CD4-positive, alpha-beta T cell treated with Interleukin-15 for 4 hours (primary cell): ENCODE measurements around the gene SNCG.
A peak's percentile ranks its signal among the peaks of the same experiment; 100 is the strongest.

ENCODE experiments used
- DNase-seq: peaks from one replicate; pipeline ENCODE4 v3.0.0-alpha.2; 2020; ENCODE audit warnings: low spot score

Gene SNCG

DNA sequence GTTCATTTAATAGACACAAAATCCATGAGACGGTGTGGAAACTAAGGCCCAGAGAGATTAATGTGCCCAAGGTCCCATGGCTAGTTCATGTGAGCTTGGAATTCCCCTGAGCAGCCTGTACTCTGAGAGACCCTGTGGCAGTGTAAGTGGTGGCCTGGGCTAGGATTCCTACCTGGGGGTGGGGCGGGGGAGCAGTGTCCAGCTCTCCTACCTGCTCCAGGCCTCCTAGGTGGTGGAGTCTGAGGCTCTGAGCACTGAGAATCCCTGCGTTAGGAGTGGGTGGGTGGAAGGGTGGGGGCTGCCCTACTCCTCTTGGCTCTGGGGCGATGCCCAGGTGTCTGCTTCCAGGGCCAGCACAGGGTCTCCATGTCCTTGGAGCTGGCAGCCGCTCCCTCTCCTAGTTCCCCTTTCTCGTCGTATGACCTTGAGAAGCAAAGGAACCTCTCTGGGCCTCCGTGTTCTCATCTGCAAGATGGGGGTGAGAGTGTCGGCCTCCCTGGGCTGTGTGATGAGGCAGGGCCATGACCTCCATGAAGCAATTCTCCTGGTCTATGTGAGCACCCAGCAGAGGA lies 2.5 kb downstream of the SNCG start:
- no peak for DNase-seq

DNA sequence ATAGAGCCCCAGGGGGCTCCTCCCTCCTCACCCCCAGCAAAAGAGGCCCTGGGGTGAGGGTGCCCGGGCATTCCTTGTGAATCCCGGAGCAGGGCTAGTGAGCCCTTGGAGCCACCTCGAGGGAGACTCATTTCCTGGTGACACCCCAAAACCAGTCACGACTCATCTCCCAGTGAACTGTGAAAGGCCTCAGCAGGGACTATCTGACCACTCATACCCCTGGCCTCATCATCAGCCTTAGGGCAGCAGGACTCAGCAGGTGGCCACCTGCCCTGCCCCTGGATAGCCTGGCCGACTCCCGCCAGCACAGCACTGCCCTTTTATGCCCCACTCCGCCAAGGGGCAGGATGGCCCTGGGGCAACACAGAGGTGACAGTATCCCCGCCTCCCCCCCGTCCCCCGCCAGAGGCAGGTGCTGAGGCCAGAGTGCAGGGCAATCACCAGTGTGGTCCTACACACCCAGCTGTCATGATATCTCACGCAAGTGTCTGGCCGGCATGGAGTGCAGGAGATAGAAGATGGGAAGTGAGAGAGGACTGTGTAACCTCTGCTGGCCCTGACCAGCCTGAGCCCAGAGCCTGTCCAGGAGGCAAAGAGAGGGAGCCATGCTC lies 3.2 kb downstream of the SNCG start:
- DNase-seq, result no peak

DNA sequence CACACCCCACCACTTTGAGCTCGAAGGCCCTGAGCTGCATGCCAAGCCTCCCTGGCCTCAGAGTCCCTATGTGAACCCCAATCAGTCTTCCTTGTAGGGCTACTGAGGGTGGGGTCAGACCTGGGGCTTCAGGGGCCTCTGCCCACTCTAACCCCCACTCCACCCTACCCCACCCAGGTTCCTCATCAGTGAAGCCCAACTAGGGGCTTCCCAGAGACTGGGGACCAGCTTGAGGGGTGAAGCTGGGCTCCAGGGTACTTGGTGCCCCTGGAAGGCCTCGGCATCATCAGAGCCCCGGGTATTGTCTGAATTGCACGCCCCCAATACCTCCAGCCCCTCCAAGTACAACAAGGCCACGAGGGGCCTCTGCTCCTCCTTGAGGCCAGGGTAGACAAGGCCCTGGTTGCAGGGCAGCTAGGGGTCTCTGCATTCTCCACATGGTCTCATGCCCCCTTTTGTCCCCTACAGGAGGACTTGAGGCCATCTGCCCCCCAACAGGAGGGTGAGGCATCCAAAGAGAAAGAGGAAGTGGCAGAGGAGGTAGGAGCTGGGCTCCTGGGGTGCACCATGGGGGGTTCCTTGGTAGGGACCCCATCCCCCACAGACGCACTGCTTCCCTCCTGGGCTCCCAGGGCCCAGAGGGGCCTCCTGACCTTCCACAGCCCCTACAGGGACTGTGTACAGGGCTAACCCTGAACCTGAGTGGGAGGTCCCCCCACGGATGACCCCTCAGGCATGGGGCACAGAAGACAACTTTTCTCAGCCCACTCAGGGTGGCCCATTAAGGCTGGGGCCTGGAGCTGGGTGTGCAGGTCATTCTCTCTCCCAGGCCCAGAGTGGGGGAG lies 4.0 kb downstream of the SNCG start:
- DNase-seq, result no peak

DNA sequence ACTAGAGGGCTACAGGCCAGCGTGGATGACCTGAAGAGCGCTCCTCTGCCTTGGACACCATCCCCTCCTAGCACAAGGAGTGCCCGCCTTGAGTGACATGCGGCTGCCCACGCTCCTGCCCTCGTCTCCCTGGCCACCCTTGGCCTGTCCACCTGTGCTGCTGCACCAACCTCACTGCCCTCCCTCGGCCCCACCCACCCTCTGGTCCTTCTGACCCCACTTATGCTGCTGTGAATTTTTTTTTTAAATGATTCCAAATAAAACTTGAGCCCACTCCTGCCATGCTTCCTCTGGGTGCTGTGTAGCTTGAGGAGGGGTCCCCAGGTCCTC lies 4.5 kb downstream of the SNCG start:
- DNase-seq, result no peak

DNA sequence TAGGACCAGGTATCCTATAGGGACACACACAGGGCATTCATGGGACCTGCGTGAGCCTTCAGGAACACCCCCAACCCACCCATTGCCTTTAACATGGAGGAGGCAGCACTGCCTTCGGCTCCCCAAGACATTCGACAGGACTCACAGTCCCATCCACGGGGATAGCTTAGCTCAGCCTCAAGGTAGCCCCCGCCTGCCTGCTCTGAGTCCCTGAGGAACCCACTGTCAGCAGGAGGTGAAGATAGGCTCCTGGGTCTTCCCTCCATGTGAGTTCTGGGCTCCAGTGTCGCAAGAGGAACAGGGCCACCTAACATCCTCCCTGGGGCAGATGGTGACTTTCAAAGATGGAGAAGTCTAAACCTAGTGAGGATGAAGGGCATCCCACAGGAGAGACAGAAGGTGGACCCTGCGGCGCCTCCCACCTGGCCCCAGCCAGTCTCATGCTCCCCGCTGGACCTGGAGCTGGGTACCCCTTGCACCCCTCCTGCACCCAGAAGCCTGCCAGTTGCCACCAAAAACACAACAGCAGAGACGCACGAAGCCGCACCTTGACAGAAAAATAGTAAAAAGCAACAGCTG lies 5.0 kb downstream of the SNCG start:
- DNase-seq, result no peak

DNA sequence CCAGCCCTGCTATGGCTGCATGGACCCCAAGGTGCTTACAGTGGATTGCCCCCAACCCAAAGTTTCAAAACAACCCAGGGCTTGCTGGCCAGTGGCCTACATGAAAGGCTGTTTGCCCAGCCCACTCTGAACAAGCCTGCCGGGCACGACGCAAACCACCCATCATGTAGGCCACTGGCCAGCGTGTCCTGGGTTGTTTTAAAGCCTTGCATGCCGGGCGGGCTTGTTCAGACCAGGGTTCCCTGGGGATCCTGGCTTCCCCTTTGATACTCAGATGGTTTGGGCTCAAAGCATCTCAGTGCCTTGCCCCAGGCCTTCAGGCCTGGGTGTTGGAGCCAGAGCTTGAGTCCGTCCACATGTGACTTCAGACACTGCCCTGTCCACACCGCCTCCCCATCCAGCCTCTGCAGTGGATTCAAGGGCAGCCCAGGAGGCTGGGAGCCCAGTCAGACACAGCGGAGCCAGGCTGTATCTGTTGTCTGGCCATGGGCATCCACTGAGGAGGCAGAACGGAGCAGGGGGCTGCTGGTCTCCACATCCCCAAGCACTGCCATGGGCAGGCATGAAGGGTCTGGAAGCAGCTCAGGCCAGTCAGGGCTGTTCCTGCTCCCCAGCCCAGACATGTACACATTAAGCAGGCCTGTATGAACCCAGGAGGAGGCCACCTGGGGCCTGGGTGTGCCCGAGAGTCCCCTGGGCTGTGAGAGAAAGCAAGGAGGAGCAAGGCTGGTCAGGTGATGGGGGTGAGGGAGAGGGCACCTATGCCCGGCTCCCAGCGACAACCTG lies 5.9 kb downstream of the SNCG start:
- no peak for DNase-seq

DNA sequence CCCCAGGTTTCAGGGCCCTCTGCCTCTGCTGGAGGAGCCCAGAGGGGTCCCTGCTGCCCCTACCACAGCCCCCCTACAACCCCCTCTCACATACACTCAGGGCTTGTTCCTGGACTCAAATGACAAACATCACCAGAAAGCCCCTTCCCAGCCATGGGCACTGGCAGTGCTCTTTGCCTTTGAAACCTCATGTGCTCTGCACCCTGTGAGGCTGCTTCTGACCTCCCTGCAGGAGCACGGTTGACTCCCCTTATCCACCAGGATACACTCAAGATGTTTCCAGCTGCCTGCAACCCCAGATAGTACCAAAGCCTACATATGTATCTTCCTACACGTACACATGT lies 6.4 kb downstream of the SNCG start:
- DNase-seq, result no peak

DNA sequence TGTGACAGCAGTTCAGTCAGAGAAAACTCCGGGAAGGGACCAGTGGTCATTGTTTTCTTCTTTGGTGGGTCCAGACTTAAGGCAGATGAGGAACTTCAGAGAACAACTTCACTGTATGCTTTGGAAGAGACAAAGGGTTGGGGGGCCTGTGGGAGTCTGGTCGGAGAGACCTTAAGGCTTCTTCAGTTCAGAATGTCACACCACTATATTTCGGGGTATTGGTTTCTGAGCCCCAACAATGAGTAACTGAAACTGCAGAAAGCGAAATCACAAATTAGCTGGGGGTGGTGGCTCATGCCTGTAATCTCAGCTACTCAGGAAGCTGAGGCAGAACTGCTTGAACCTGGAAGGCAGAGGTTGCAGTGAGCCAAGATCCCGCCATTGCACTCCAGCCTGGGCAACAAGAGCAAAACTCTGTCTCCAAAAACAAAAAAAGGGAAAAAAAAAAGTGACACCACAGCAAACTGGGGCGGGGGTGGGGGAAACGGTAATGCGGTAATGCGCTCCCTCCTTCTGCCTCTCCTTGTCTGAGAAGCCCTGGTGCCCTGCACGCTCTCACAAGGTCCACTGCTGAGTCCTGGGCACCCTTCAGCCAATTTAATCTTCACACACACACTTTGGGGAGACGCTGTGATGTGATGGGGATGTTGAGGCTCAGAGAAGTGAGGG lies 7.7 kb downstream of the SNCG start:
- DNase-seq, result no peak

DNA sequence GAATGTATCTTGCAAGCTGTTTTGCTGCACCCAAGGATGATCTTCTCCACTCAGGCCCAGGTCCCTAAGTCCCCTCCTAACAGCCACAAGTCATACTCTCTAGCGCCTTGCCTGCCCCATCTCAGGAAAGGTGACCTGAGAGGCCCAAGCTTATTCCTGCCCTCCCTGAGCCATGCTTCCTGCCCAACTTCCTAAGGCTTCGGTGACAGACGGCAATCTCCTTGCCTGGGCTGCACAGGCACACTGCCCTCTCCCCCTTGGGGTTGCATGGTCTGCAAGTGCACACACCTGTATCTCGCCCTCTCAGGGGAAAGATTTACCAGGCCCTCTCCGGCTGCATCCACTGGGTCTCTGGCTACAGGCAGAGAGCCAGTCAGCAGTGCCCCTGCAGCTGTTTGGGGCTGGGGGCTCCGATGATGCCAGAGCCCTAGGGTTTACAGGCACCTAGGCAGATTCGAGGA lies 9.1 kb downstream of the SNCG start:
- DNase-seq, result no peak

DNA sequence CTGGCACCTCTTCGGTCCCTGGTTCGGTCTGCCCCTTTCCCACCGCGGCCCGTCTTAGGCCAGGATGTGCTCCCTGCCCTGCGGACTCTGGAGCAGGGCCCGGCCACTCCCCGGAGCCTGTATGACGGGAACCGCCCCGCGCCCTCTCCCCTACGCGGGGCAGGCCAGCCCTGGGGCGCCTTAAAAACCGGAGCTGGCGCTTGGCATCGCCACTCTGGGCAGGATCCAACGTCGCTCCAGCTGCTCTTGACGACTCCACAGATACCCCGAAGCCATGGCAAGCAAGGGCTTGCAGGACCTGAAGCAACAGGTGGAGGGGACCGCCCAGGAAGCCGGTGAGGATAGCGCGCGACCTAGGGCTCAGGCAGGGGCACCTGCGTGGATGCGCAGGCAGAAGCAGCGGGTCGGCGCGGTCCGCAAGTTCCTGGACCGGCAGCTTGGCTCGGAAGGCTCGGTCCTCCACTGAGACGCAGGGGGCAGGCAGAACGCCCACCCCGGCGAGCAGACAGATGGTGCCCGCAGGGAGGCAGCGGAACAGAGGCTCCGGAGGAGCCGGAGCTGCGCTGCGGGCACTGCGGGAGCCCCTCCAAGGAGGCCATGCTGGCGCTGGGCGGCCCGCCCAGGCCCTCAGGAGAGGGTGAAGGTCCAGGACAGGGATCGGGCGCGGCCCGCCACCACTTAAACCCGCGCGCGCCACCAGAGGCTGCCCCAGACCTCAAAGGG lies 10.0 kb downstream of the SNCG start, which contains the start of gene ADIRF:
TSS of gene ADIRF (plus strand) at position 212 of the 723 bp plus-strand sequence. CDS start at position 275, 63 bp downstream.
- no peak for DNase-seq

DNA sequence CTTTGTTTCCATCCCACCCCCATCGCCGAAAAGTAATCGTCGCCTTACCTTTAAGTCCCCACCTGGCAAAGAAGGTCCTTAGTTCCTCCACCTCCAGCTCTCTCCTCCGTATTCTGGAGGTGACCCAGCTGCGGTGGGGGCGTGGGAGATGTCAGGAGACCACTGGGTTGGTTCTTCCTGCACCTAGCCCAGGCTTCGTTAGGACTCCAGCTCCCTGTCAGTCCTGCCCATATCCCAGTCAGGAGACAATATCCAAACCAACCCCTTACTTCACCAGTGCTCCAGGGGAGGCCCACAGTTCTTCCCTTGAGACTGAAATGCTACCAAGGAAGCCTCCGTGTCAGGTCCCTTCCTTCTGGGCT lies 10.6 kb downstream of the SNCG start:
- no peak for DNase-seq

DNA sequence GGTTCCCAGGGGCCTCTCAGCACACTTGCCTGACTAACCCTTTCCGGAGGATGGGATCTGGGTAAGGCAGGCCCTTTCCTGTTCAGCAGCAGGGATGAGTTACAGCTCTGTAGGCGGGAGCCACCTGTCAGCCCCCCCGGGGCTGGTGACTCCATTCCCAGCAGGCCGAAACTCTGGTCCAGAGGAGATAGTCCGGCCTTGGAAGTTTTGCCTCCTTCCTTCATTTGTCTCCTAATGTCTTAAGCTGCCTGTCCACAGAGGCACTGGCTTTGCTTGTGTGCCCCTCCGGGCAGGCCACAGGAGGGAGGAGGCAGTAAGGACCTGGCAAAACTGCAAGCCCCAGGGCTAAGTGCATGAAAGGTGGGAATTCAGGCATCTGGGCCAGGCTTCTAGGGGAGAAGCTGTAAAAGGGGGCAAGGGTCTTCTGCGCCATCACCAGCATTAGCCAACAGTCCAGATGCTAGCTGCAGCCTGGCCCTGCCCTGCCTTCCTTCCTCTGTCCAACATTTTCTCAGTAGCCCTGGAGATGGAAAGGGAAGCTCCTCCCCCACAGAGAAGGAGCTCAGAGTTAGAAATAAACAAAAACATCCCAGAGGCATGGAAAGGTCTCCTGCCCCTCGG lies 11.1 kb downstream of the SNCG start:
- DNase-seq, result no peak

DNA sequence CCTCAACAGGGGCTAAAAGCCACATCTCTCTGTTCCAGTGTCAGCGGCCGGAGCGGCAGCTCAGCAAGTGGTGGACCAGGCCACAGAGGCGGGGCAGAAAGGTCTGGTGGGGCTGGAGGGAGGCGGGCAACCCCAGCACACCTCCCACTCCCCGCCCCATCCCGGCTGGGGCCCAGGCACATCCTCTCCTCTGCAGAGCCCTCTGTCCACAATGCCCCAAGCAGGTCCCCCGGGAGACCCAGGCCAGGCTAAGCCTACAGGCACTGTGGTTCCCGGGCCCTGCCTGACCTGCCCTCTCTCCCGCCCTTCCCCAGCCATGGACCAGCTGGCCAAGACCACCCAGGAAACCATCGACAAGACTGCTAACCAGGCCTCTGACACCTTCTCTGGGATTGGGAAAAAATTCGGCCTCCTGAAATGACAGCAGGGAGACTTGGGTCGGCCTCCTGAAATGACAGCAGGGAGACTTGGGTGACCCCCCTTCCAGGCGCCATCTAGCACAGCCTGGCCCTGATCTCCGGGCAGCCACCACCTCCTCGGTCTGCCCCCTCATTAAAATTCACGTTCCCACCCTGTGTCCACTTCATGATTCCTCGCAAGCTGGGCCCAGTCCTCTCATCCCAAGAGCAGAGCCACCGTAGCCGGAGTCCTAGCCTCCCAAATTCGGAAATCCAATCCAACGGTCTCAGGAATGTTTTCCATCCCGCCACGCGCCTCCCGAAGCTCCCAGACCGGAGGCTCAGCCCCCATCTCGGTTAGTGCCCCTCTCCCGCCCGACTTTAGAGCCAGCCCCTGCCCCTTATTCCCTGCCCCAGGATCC lies 12.0 kb downstream of the SNCG start:
- no peak for DNase-seq

DNA sequence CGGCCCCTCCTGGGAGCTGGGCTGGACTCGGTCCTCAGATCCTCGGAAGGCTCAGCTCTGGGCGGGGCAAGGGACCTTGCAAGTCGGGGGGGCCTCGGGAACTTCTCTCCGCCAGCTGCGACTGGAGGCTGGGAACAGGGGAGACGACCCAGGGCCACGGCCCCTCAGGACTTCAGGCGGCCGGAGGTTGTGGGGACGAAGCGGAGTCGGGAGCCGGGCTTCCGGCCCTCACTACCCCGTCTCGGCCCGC lies 12.5 kb downstream of the SNCG start:
- no peak for DNase-seq

DNA sequence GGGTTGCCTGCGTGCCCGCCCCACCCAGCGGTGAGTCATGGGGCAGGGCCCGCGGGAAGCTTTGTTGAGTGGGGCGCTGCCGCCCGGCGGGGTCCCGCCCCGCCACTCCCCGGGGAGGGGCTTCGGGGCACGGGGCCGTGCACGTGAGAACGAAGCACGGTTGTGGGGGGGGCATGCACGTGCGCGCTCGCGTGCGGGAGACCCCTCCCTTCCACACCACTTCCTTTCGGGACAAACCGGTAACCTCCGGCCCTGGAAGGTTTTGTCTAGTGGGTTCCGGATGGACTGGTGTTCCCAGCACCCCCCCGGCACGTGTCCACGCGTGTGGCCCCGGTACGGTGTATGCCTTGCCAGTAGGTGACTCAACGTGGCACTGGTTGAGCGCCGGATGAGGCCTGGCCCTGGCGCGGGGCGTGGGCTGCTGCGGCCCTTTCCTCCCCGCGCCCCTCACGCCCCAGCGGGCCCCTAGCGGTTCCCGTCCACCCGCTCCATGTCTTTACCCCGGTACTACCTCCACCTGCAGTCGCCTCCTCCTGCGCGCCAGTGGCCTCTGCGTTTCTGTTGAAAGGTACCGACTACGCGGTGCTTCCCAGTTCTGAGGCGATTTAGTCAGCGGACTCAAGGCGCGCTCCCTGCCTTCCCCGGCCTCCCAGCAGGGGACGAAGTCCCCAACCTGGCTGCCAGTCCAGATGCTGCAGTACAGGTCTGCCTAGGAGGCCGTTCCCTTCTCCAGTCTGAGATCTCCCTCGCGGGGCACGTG lies 13.0 kb downstream of the SNCG start:
- DNase-seq, result peak; percentile 91

DNA sequence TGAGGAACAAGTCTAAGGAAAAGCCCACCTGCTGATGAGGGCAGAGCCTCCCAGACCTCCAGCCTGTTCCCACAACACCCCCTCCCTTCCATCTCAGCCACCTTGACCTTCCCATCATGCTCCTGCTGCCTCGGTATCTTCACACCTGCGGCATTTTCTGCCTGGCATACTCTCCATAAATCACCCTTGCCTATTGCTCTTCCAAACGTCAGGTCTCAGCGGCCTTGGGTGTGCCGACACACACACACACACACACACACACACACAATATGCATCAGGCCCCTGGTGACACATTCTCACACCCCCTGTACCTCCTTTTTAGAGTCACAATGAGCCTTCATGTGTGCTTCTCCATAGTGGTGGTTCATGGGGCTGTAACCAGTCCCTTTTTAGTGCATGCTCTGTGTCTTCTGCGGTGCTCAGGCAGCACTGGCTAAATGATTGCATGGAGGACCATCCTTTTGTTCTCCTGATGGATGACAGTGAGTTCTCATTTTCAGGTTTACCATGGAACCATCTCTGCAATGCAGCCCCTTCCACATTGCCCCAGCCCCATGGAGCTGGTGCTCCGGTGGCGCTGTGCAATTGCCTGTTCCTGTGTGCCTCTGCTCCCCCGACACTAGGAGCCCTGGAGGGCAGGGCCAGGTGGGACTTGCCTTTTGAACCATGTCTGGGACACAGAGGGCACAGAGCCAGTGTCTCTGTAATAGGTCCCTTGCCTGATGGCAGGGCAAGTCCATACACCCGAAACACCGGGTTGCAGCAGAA lies 14.4 kb downstream of the SNCG start:
- DNase-seq, result no peak

DNA sequence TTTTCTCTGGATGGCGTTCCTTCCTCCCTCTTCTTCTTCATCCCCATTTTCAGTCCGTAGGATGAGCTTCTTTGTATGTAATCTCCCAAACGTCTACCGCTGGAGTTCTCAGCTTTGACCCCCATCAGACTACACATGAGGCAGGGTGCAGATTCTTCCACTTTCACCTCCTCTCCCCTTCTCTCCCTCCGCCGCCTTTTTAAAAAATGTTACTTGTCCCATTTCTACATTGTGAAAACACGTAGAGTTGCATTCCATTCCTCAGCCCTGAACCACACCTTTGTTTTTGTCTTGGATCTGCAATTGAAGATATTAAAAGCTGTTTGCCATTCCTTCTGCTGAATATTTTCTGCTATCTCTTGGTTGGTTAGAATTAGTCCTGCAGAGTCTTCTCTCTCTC lies 16.1 kb downstream of the SNCG start:
- DNase-seq, result no peak

DNA sequence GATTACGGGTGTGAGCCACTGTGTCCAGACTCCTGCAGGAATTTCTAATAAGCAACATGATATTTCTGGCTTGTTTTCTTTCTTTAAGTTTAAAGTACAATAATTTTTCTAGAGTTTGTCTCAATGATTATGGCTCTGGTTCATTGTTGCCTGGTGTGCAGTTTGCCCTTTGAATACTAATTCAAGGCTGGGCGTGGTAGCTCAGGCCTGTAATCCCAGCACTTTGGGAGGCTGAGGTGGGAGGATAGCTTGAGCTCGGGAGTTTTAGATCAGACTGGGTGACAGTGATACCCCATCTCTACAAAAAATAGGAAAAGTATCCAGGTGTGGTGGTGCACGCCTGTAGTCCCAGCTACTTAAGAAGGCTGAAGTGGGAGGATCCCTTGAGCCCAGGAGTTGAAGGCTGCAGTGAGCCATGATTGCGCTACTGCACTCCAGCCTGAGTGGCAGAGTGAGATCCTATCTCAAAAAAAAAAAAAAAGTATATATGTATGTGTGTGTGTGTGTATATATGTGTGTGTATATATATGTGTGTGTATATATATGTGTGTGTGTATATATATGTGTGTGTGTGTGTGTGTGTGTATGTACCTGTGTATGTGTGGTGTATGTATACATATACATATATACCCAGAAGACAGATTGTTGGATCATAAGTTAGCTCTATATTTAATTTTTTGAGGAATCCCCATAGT lies 18.1 kb downstream of the SNCG start:
- no peak for DNase-seq
